Measurements from ENCODE around the gene PCP4L1. TPM values are rescaled to one million over a fixed set of nuclear protein-coding genes. Genes with fewer than 3 reads are reported as not detected.

PCP4L1 gene
- total and polyA plus RNA-seq, 2 experiments from 2014 or later = 1.4 to 1.7 TPM

GRCh38 chr1:161305867-161306519 is 47.4 kb downstream of the PCP4L1 start:
- Histone ChIP-seq H3K4me2 (peak overlapping the region; percentile 98), H2AFZ (peak overlapping the region; percentile 79), H3K9me3 (ENCODE audit: low read depth) (no peaks in the 10 kb centered on the region), H4K20me1 (ENCODE audit: insufficient read depth, poor library complexity, severe bottlenecking) (peaks cover 4% of the 10 kb centered on the region), H3K9me2 (replicated peaks; ENCODE audit: insufficient read depth) (no peaks in the 10 kb centered on the region), H3K27ac (peak overlapping the region; percentile 19), H3K36me3 (replicated peaks; ENCODE audit: insufficient read depth, low read depth) (no peaks in the 10 kb centered on the region), H3K4me3 (peak overlapping the region; percentile 56), H3K4me1 (ENCODE audit: insufficient read depth) (peaks cover 10% of the 10 kb centered on the region), H3K27me3 (no peaks in the 10 kb centered on the region), H3K79me2 (peaks cover 10% of the 10 kb centered on the region)
- WGBS (ENCODE audit: low lambda C conversion rate, missing lambda C conversion rate) = 3% methylated on average over 22 of the region's 31 CpGs
- peak; percentile 91 for DNase-seq (ENCODE audit: low spot score)
- TF ChIP-seq EZH2 (IDR thresholded peaks at IDR 0.05; ENCODE audit: borderline replicate concordance) (no peak), CTCF (IDR thresholded peaks at IDR 0.05; ENCODE audit: poor library complexity) (peak; percentile 49)

GRCh38 chr1:161307230-161307768 is 48.8 kb downstream of the PCP4L1 start:
- peaks cover 4% of the 10 kb centered on the region for H4K20me1 ChIP-seq (ENCODE audit: insufficient read depth, poor library complexity, severe bottlenecking)
- no peaks in the 10 kb centered on the region for H3K27me3 ChIP-seq
- H3K79me2 ChIP-seq = peaks cover 10% of the 10 kb centered on the region
- no peaks in the 10 kb centered on the region for H3K36me3 ChIP-seq (replicated peaks; ENCODE audit: insufficient read depth, low read depth)
- WGBS (ENCODE audit: low lambda C conversion rate, missing lambda C conversion rate) = 97% methylated on average over 7 of the region's 7 CpGs
- H3K27ac ChIP-seq = no peak overlapping the region
- H2AFZ ChIP-seq = no peak overlapping the region
- H3K4me2 ChIP-seq = no peak overlapping the region
- H3K4me3 ChIP-seq = no peak overlapping the region
- peaks cover 10% of the 10 kb centered on the region for H3K4me1 ChIP-seq (ENCODE audit: insufficient read depth)
- TF ChIP-seq CTCF (IDR thresholded peaks at IDR 0.05; ENCODE audit: poor library complexity) (no peak), EZH2phosphoT487 (IDR thresholded peaks at IDR 0.05; ENCODE audit: low read depth, severe bottlenecking, unreplicated experiment) (no peak), EZH2 (IDR thresholded peaks at IDR 0.05; ENCODE audit: borderline replicate concordance) (no peak)
- no peaks in the 10 kb centered on the region for H3K9me3 ChIP-seq (ENCODE audit: low read depth)
- DNase-seq (ENCODE audit: low spot score) = no peak
- H3K9me2 ChIP-seq (replicated peaks; ENCODE audit: insufficient read depth) = no peaks in the 10 kb centered on the region

GRCh38 chr1:161307892-161308638 is 49.5 kb downstream of the PCP4L1 start:
- no peak for TF ChIP-seq EZH2phosphoT487 (IDR thresholded peaks at IDR 0.05; ENCODE audit: low read depth, severe bottlenecking, unreplicated experiment)
- no peak for TF ChIP-seq CTCF (IDR thresholded peaks at IDR 0.05; ENCODE audit: poor library complexity)
- no peak for TF ChIP-seq EZH2 (IDR thresholded peaks at IDR 0.05; ENCODE audit: borderline replicate concordance)

More at GRCh38 chr1:161307892-161308638, 49.5 kb downstream of the PCP4L1 start:
- H2AFZ ChIP-seq = no peak overlapping the region
- H3K4me2 ChIP-seq = no peak overlapping the region
- no peak overlapping the region for H3K27ac ChIP-seq
- H3K4me3 ChIP-seq = no peak overlapping the region
- H3K4me1 ChIP-seq (ENCODE audit: insufficient read depth) = peaks cover 10% of the 10 kb centered on the region
- no peaks in the 10 kb centered on the region for H3K9me2 ChIP-seq (replicated peaks; ENCODE audit: insufficient read depth)
- no peak for DNase-seq (ENCODE audit: low spot score)
- no peaks in the 10 kb centered on the region for H3K36me3 ChIP-seq (replicated peaks; ENCODE audit: insufficient read depth, low read depth)
- H3K27me3 ChIP-seq = no peaks in the 10 kb centered on the region
- peaks cover 10% of the 10 kb centered on the region for H3K79me2 ChIP-seq
- no peaks in the 10 kb centered on the region for H3K9me3 ChIP-seq (ENCODE audit: low read depth)
- WGBS (ENCODE audit: low lambda C conversion rate, missing lambda C conversion rate) = 58% methylated on average over 2 of the region's 2 CpGs
- peaks cover 4% of the 10 kb centered on the region for H4K20me1 ChIP-seq (ENCODE audit: insufficient read depth, poor library complexity, severe bottlenecking)

Data from hepatocyte (in vitro differentiated cells).